ENCODE measurements around the gene NEMP1. TPM values are rescaled to one million over a fixed set of nuclear protein-coding genes. Genes with fewer than 3 reads are reported as not detected.
"Not testable (repeated sequence)": the region's sequence is repeated elsewhere in the genome, so short reads cannot be mapped to it uniquely, and the experiment has no call there.

The NEMP1 gene, protein sequence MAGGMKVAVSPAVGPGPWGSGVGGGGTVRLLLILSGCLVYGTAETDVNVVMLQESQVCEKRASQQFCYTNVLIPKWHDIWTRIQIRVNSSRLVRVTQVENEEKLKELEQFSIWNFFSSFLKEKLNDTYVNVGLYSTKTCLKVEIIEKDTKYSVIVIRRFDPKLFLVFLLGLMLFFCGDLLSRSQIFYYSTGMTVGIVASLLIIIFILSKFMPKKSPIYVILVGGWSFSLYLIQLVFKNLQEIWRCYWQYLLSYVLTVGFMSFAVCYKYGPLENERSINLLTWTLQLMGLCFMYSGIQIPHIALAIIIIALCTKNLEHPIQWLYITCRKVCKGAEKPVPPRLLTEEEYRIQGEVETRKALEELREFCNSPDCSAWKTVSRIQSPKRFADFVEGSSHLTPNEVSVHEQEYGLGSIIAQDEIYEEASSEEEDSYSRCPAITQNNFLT
- 16.5 TPM for total RNA-seq

DNA sequence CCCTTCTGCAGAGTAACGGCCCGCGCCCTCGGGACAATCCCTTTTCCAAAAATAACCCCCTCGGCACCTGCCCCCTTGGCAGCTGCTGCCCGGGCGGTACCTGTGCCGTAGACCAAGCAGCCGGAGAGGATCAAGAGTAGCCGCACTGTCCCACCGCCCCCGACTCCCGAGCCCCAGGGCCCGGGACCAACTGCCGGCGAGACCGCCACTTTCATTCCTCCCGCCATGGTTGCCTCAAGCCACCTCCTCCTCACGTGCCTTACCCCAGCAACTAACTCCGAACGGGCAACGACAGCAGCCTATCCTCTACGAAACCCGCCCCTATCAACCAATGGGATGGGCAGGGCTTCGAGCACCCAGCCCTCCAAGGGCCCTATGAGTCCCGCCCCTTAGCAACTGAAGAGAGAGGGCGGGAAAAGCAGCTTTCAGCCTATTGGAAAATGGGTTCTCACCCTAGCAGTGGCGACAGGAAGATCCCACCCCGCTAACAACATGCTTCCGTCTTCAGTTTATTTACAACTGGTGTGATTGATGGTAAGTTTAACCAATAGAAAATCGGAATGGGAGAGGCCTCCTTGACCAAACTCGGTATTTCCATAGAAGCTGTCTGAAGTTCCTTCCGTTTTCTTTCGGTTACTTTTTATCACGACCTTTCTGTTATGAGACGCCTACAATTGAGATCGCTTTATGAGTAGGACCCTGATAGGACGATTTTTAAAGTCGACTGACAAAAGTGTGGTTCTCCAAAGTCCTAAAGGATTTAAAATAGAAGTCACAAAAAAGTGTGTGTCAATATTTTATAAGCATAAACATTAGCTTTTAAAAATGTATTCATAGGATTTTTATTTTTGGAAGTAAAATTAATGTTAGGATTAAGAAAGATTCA, at the start of gene NEMP1:
TSS of gene NEMP1 (minus strand) at position 273 of the 886 bp plus-strand sequence. CDS start at position 227, 46 bp downstream.
- peak; percentile 100 for DNase-seq

- DNase-seq = peak; percentile 96
Observed at GRCh38 chr12:57127726-57128518, 49.3 kb upstream of the NEMP1 start, which contains the start of gene LRP1. LRP1 (plus strand) TSS chr12:57128483; CDS start chr12:57128965, 482 bp downstream.

GRCh38 chr12:57127101-57127725, 48.6 kb upstream of the NEMP1 start:
- peak; percentile 48 for DNase-seq

DNA sequence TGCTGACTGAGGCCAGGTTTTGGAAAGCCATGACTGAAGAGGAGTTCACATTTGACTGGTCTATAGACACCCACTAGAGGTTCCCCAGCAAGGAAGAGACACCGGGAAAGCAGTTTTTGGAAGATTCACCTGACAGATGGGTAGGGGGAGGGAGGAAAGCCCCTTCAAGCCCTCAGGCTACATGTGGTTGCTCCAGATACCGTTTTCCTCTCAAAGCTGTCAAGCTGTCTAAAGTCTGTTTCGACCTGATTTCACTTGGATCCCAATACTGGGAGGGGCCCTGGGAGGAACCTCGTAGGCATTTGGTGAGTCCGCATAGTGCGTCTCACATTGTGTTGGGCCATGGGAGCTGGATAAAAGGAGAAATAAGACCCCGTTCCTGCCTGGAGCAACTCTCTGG, 48.0 kb upstream of the NEMP1 start:
- DNase-seq = no peak

DNA sequence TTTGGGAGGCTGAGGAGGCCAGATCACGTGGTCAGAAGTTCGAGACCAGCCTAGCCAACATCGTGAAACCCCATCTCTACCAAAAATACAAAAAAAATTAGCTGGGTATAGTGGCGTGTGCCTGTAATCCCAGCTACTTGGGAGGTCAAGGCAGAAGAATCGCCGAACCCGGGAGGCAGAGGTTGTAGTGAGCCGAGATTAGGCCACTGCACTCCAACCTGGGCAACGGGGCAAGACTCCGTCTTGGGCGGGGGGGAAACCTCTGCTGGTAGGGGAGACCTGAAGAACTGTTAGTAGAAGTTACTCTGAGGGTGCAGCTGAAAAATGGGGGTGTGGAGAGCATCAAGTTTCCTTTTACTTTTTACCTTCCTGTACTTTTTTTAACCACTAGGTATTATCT, 47.5 kb upstream of the NEMP1 start:
- DNase-seq = no peak

DNA sequence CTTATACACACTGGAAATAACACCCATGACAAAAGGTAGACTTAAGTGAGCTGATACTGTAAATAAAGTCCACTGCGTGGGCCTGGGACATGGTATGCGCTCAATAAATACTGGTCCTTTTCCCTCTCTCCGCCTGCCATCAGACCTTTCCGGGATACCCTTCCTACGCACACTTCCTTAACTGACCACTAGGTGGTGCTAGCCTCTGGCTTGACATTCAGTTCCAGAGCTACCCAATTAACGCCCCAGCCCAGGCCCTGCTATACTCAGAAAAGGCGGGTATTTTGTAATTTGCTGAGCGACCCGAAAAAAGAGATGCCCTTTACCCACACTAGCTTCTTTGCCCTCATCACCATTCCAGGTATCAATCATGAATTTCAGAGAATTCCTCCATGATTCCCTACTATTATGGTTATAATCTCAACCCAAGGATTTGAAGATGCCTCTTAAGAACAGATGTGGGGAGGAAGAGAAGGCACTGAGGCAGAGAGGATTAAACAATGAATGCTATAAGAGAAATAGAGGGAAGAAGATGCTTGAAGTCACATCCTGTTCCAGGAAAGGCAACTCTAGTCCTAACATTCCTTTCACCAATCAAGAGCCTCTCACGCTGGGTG, 45.8 kb upstream of the NEMP1 start:
- peak; percentile 91 for DNase-seq

- no peak for DNase-seq
Observed at GRCh38 chr12:57123813-57124212, 45.2 kb upstream of the NEMP1 start.

DNA sequence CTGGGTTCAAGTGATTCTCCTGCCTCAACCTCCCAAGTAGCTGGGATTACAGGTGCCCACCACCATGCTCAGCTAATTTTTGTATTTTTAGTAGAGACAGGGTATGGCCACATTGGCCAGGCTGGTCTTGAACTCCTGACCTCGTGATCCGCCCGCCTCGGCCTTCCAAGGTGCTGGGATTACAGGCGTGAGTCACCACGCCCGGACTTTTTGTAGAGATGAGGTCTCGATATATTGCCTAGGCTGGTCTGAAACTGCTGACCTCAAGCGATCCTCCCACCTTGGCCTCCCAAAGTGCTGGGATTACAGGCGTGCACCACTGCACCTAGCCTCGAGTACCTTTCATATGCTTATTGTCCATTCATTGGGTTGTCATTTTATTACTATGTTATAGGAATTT, 42.1 kb upstream of the NEMP1 start:
- DNase-seq = not testable (repeated sequence)

DNA sequence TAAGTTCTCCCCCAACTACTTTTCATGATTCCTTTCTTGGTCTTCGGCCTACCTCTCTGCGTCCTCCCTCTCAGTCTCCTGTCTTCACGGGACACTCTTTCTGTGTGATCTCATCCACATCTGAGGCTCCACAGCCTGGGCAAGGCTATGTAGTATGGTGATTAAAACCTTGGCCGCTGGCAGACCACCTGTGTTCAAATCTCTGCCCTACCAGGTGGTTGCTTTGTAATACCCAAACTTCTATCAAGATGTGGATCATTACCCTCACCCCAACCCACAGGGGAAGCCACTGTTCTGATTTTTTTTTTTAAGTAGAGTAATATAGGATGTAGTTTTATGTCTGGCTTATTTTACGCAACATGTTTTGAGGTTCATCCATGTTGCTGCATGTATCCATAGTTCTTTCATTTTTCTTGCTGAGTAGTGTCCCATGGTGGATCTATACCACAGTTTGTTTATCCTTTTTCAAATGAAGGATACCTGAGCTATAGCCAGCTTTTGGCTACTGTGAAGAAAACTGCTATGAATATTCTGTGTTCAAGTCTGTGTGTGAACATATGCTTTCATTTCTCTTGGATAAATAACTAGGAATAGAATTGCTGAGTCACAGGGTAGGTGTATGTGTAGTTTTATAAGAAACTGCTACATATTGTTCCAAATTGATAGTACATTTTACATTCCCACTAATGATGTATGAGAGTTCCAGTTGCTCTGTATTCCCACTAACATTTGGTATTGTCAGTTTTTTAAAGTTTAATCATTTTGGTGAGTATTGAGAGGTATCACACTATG, 40.9 kb upstream of the NEMP1 start:
- DNase-seq = no peak

DNA sequence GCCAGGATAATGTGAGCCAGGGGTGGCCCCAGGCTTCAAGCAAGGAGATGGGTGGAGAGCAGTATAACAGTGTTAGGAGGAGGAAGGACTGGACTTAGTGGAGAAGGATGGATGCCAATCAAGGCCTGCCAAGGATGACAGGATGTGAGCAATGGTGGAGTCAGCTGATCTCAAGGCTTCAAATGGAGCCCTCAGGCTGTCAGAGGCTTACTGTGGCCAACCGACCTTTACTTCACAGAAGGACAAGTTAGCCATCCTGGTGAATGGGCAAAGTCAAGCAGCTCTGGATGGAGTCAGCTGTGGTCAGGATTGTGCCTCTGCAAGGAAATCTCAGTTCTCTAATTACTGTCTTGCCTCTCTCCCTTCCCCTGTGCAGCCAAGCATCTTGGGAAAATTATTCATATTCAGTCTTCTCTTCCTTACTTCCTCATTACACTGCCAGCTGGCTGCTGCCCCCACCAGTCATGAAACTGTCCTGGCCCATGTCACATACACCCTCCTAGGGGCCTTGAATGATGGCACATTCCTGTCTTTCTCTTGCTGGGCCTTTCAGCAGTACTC, 40.2 kb upstream of the NEMP1 start:
- no peak for DNase-seq

- DNase-seq = no peak
Observed at GRCh38 chr12:57116580-57117281, 38.1 kb upstream of the NEMP1 start.

DNA sequence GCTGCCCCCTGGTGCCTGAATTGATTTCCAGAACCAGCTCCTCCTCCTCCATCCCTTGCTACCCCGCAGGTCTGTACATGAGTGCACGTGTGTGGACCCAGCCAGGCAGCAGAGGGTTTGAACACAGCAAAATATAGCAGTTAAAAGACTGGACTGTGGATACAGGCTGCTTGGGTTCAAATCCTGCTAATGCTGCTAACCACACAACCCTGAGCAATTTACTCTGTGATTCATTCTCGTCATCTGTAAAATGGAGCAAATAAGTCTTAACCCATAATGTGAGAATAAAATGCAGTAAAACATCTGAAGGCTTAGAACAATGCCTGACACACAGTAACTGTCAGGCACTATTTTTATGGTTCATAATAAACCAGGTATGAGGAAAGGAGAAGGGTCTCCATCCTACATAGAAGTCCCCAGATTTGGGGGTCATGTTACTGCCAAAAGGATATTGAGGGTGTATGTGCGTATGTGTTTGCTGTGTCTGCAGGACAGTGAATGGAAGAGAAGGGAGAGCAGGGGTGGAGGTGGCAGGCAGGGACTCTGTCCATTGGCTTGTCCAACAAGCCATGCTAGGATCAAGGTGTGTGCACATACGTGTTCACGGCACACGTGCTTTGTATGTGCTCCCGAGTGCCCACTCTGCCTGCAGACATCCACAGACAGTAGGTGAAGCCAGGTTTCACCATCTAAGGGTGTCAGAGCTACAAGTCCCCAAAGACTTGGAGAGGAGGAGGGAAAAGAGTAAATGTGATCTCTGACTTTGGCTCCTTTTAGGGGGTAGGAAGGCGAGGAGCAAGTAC, 34.1 kb upstream of the NEMP1 start:
- no peak for DNase-seq

DNA sequence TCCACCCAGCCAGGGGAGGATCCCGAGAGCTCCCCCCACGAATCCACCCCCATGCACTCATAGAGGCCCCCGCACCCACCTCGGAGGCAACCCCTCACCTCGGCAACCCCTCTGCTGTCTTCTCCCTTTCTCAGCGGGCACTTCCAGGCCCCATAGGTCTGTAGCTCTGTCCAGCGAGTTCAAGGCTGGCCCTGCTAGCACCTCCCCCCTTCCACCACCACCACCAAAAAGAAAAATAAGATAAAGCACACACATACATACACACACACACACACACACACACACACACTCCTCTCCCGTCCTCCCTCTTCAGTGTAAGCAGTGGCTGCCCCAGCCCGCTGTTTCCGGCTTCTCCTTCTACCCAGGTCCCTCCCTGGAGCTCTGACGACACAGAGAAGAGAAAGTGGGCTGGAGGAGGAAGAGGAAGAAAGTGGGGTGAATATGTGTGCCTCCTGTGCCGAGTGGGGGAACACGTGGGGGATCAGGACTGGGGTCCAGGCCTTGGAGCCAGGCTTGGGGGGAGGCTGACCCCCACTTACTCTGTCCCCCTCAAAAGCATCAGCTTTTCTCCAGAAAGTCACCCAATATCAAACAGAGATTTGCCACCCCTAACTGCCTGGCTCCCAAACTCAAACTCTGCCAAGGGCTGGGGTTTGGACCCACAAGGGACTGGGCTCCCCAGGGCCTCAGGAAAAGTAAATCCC, 32.6 kb upstream of the NEMP1 start, which contains the start of gene STAT6:
TSS of gene STAT6 (minus strand) at position 332 of the 704 bp plus-strand sequence. CDS start 3,084 bp downstream, outside the sequence.
- DNase-seq = peak; percentile 85

DNA sequence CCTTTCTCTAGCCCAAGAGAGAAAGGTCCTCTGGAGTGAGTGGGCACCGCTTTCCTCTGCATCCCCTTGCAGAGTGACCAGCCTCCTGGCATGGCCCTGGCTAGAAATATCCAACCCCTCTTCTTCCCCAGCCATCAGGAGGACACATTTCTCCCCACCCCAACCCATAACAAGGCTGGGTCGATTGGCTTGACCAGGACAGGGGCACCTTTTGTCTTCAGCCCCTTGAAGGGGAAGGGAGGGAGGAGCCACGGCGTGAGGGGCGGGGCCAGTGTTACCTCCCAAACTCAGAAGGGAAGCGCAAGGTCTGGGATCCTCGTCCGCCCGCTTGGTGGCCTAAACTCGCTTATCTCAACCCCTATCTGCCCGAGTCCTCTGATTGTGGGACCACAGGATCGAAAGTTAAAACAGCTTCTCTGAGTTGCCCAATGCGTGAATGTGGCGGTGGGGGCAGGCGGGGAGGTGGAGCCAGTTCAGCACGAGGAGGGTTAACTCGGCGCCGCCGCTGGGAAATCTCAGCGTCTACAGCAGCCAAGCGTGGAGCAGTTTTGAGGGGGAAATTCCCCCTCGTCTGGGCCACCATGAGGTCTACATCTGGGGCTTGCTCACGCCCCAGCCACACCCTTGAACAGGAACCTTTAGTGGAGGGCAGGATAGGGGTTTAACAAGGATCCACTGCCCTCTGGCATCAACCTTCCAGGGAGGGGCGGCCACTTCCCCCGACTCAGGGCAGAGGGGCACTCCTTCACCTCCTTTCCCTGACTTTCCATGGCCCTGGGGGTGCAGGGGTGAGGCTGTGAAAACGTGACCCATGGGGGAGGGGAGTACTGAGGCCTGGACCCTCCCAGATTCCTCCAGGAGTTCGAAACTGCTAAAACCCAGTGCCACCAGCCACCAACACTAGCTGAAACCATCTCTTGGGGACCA, 31.8 kb upstream of the NEMP1 start:
- peak; percentile 68 for DNase-seq

GRCh38 chr12:57109207-57110103, 30.9 kb upstream of the NEMP1 start:
- no peak for DNase-seq

All from tongue (tissue), 2 donors.